Effector memory CD8-positive, alpha-beta T cell (primary cell): Measurements from ENCODE around the gene PYY.

Source experiments
- ATAC-seq: fragments of 150-1000 bp; cut with Tn5 transposase; replicated peaks from 2 replicates; pipeline ENCODE4 v1.10.0; 2021; ENCODE audit warnings: mild to moderate bottlenecking, moderate library complexity
- DNase-seq, 3 experiments: peaks; one replicate each; pipeline ENCODE4 v3.0.0; 2021
- H3K27ac Mint-ChIP-seq, 2 donors: one replicate each; pipeline ENCODE4 v1.8.0; 2022; ENCODE audit warnings: mild to moderate bottlenecking in 2 of 2, mixed read lengths in 2 of 2, moderate library complexity in 2 of 2
- H3K27me3 Mint-ChIP-seq, 2 donors: one replicate each; pipeline ENCODE4 v1.8.0; 2022; ENCODE audit warnings: mixed read lengths in 2 of 2
- H3K36me3 Mint-ChIP-seq: one replicate; pipeline ENCODE4 v1.8.0; 2022; ENCODE audit warnings: mild to moderate bottlenecking, moderate library complexity, mixed read lengths; ENCODE audit not compliant: insufficient read depth
- H3K4me1 Mint-ChIP-seq, 2 donors: one replicate each; pipeline ENCODE4 v1.8.0; 2022; ENCODE audit warnings: low read depth in 2 of 2, mixed read lengths in 2 of 2
- H3K4me3 Mint-ChIP-seq, 2 donors: one replicate each; pipeline ENCODE4 v1.8.0; 2022; ENCODE audit warnings: mild to moderate bottlenecking in 2 of 2, mixed read lengths in 2 of 2, moderate library complexity in 2 of 2
- H3K9me3 Mint-ChIP-seq, 2 donors: one replicate each; pipeline ENCODE4 v1.8.0; 2022; ENCODE audit warnings: mixed read lengths in 2 of 2

Gene PYY

DNA sequence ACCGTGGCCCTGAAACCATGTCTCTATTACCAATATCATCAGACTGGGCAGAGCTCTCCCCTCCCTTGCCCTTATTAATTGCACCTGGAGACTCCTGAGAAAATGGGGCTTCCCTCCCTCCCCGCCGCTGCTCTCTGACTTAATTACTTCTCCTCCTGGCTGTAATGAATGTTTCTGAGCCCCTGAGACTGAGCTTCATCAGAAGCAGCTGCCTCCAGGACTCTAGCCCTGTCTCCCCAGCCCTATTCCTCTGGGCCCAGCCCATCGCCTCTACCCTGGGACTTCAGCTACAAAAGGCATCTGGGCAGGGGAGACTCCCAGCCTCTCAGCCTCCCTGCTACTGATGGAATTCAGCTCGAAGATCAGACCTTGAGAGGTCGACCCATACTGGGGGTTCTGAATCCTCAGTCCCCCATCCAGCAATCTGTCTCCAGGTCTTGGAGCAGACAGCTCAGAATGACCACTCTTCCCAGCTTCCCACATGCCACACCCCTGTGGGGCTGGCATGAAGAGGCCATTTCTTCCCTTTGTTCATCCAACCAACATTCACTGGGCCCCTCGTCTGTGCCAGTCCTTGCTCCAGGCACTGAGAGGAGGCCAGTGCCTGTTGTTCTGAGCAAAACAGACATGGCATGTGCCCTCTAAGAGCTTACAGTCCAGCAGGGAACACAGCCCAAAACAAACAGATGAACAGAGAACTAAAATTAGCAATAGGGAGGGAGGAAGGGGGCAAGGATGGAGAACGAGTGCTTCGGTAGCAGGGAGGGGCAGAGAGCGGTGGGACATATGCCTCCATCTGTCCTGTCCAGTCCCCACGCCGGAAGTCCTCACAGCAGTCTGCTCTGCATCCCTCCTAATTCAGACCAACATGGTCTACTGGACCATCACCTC is 33.6 kb upstream of the PYY start:
- Mint-ChIP-seq H3K4me3 (no peak overlapping the region), H3K27me3 (peaks cover 41 to 57% of the 10 kb centered on the region in 2 donors), H3K9me3 (no peaks in the 10 kb centered on the region), H3K27ac (no peak overlapping the region), H3K4me1 (peaks cover 0 to 3% of the 10 kb centered on the region in 2 donors), H3K36me3 (no peaks in the 10 kb centered on the region)
- DNase-seq (no peak), ATAC-seq (no peak)

GRCh38 chr17:43986225-43986981 is 32.7 kb upstream of the PYY start:
- Mint-ChIP-seq H3K9me3 (no peaks in the 10 kb centered on the region), H3K4me3 (no peak overlapping the region), H3K4me1 (peaks cover 0 to 3% of the 10 kb centered on the region in 2 donors), H3K27ac (no peak overlapping the region), H3K36me3 (no peaks in the 10 kb centered on the region), H3K27me3 (peaks cover 47 to 67% of the 10 kb centered on the region in 2 donors)
- no peak for ATAC-seq
- no peak for DNase-seq

- Mint-ChIP-seq H3K9me3 (no peaks in the 10 kb centered on the region), H3K27me3 (peaks cover 54 to 85% of the 10 kb centered on the region in 2 donors), H3K4me3 (peak overlapping the region in 1 of 2 donors; percentile 54), H3K27ac (no peak overlapping the region), H3K4me1 (peaks cover 0 to 3% of the 10 kb centered on the region in 2 donors), H3K36me3 (peaks cover 4% of the 10 kb centered on the region)
- DNase-seq (no peak), ATAC-seq (no peak)
Observed at GRCh38 chr17:43984521-43984920, 30.8 kb upstream of the PYY start.

DNA sequence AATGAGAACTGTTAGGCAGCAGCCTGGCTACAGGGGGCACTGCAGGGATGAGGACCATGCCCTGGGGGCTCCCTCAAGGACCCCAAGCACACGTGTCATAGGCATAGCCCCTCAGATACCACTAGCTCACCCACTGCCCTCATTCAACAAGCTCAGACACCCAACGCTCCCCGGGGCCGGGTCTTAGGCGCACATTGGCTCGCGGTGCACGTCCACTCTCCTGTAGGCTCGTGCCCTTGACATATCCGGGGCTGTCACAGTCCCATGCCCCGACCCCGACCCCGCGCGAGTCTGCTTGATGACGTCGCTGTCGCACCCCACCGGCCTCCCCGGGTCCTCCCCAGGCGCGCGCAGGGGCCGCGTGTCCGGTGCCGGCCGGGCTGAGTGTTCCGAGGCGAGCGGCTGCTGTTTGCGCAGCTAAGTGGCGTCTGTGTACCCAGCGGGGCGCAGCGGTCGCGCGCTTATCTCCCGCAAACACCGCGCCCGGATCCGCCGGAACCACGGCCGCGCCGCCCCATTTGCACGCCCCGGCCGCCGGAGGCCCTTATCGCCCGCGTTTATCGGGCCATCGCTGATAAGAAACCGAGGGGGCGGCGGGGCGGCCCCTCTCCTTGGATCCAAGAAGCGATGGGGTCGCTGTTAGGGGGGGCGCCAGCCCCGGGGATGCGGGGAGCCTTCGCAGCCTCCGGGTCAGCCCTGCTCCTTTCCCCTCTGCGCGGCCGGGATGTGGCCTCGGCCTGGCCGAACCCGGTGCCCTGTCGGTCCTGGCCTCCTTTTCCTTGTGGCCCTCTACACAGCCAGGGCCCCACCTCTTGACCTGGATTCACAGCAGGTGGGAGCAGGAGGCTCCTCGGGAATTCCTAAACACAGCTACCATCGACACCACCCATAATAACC is 30.0 kb upstream of the PYY start:
- Mint-ChIP-seq H3K27ac (no peak overlapping the region), H3K27me3 (peaks cover 57 to 89% of the 10 kb centered on the region in 2 donors), H3K36me3 (peaks cover 4% of the 10 kb centered on the region), H3K4me1 (peaks cover 0 to 3% of the 10 kb centered on the region in 2 donors), H3K9me3 (no peaks in the 10 kb centered on the region), H3K4me3 (peak overlapping the region in 1 of 2 donors; percentile 54)
- DNase-seq = no peak
- peak; percentile 58 for ATAC-seq

DNA sequence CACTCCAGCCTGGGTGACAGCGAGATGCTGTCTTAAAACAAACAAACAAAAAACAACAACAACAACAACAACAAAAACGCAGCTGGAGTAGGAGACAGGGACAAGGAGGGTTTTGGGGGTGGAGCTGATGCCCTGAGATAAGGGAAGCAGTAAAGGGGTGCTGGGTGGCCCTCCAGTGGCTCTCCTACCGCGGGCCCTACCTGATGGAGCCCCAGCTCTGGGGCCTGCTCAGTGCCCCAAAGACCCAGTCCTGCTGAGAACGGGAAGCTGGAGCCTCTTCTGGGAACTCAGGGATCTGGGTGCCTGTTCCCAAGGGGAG is 29.4 kb upstream of the PYY start:
- H3K36me3 Mint-ChIP-seq = peaks cover 4% of the 10 kb centered on the region
- DNase-seq = no peak

GRCh38 chr17:43982171-43982570 is 28.4 kb upstream of the PYY start:
- DNase-seq = no peak
- Mint-ChIP-seq H3K27me3 (peaks cover 60 to 85% of the 10 kb centered on the region in 2 donors), H3K27ac (no peak overlapping the region), H3K4me1 (peaks cover 0 to 3% of the 10 kb centered on the region in 2 donors), H3K36me3 (peaks cover 4% of the 10 kb centered on the region), H3K4me3 (no peak overlapping the region), H3K9me3 (no peaks in the 10 kb centered on the region)
- no peak for ATAC-seq

More for the DNA sequence above, 29.4 kb upstream of the PYY start:
- Mint-ChIP-seq H3K27me3 (peaks cover 57 to 87% of the 10 kb centered on the region in 2 donors), H3K27ac (no peak overlapping the region), H3K4me1 (peaks cover 0 to 3% of the 10 kb centered on the region in 2 donors), H3K9me3 (no peaks in the 10 kb centered on the region), H3K4me3 (peak overlapping the region in 1 of 2 donors; percentile 52)
- no peak for ATAC-seq

DNA sequence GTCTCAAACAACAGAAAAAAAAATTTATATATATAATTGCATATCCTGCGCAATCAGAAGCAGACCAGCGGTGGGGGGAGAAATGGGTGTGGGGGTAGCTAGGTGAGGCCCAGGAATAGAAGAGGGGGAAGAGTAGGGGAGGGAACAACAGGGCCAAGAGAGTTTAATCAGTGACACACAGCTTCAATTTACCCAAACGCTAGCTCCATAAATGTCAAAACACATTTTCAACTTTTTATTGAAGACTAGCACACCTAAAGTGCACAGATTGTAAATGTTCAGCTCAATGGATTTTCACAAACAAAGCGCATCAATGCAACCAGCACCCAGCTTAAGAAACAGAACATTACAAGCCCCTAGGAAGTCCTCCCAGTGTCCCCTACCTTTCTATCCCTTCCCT is 25.9 kb upstream of the PYY start:
- ATAC-seq (no peak), DNase-seq (no peak)
- peaks cover 4% of the 10 kb centered on the region for H3K36me3 Mint-ChIP-seq
- H3K27me3 Mint-ChIP-seq = peaks cover 47 to 68% of the 10 kb centered on the region in 2 donors
- no peak overlapping the region for H3K27ac Mint-ChIP-seq
- no peaks in the 10 kb centered on the region for H3K9me3 Mint-ChIP-seq
- no peak overlapping the region for H3K4me3 Mint-ChIP-seq
- no peaks in the 10 kb centered on the region for H3K4me1 Mint-ChIP-seq

DNA sequence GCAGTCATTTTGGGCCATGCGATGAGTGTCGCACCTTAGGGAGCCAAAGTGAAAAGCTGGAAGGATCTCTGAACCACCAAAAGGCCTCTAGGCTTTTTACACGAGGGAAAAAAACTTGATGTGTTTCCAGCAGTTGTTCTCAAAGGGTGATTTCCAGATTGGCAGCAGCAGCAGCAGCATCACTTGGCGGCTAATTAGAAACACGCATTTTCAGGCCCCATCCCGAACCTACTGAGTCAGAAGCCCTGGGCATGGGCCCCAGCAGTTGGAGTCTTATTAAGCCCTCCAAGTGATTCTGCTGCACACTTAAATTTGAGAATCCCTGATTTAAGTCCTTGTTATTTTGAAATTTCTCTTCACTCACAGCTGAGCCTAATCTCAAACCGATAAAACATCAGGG is 25.3 kb upstream of the PYY start:
- no peaks in the 10 kb centered on the region for H3K9me3 Mint-ChIP-seq
- no peak for DNase-seq
- no peak for ATAC-seq
- H3K4me1 Mint-ChIP-seq = no peaks in the 10 kb centered on the region
- H3K27me3 Mint-ChIP-seq = peaks cover 52 to 69% of the 10 kb centered on the region in 2 donors
- no peak overlapping the region for H3K4me3 Mint-ChIP-seq
- no peak overlapping the region for H3K27ac Mint-ChIP-seq
- peaks cover 4% of the 10 kb centered on the region for H3K36me3 Mint-ChIP-seq

DNA sequence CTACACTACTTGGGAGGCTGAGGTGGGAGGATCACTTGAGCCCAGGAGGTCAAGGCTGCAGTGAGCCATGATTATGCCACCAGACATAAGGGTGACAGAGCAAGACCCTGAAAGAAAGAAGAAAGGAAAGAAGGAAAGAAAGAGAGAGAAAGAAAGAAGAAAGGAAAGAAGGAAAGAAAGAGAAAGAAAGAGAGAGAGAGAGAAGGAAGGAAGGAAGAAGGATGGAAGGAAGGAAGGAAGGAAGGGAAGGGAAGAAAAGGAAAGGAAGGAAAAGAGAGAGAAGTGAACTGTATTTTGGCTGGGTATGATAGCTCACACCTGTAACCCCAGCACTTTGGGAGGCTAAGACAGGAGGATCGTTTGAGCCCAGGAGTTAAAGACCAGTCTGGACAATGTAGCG is 24.3 kb upstream of the PYY start:
- DNase-seq = no peak
- H3K9me3 Mint-ChIP-seq = no peaks in the 10 kb centered on the region
- H3K27me3 Mint-ChIP-seq = peaks cover 51 to 67% of the 10 kb centered on the region in 2 donors
- H3K4me3 Mint-ChIP-seq = no peak overlapping the region
- peaks cover 4% of the 10 kb centered on the region for H3K36me3 Mint-ChIP-seq
- no peak overlapping the region for H3K27ac Mint-ChIP-seq
- H3K4me1 Mint-ChIP-seq = no peaks in the 10 kb centered on the region
- ATAC-seq = no peak

DNA sequence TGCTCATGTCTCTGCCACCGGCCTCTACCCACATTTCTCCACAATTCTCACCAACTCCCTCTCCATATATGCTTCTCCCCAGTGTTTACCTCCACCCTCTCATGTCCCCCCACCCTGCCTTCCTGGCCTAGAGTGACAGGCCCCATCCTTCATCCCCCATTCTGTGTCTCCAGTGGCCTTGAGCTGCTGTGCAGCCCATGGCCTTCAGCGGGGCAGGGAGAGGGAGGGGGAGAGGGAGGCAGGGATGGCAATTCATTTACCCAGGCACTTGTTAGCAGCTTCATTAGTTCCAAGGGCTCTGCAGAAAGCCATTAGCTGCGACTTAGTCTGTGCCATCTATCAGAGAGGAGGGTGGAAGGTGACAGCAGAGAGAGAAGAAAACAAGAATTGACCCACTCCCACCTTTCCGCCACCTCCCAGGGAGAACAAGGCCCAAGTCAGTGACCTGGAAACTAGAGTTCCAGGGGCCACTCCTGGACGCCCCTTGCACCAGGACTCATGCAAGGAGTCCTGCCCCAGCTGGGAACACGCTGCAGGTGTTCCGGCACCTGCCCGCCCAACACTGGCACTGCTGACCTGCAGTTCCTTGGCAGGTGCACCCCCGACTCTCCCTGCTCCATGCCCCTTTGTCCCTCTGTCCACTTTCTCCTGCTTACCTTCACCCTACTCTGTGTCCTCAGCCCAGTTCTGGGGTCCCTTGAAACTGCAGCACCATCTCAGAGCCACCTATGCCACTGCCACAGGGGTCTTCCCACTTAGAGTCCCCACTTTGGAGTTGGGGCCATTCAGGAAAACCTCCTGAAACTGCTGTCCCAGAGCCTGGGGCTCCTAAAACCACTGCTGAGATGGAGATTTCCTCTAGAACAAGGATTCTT is 23.5 kb upstream of the PYY start:
- DNase-seq (no peak), ATAC-seq (no peak)
- Mint-ChIP-seq H3K27ac (no peak overlapping the region), H3K36me3 (peaks cover 4% of the 10 kb centered on the region), H3K4me3 (no peak overlapping the region), H3K27me3 (peaks cover 42 to 58% of the 10 kb centered on the region in 2 donors), H3K4me1 (no peaks in the 10 kb centered on the region), H3K9me3 (no peaks in the 10 kb centered on the region)

GRCh38 chr17:43975898-43976297 is 22.2 kb upstream of the PYY start:
- H3K27me3 Mint-ChIP-seq = peaks cover 36 to 45% of the 10 kb centered on the region in 2 donors
- no peak overlapping the region for H3K27ac Mint-ChIP-seq
- ATAC-seq = no peak
- no peaks in the 10 kb centered on the region for H3K4me1 Mint-ChIP-seq
- no peaks in the 10 kb centered on the region for H3K9me3 Mint-ChIP-seq
- H3K4me3 Mint-ChIP-seq = no peak overlapping the region
- DNase-seq = no peak
- H3K36me3 Mint-ChIP-seq = peaks cover 4% of the 10 kb centered on the region

GRCh38 chr17:43974382-43975266 is 20.9 kb upstream of the PYY start:
- peaks cover 31 to 33% of the 10 kb centered on the region in 2 donors for H3K27me3 Mint-ChIP-seq
- no peak for DNase-seq

More at GRCh38 chr17:43974382-43975266, 20.9 kb upstream of the PYY start:
- no peak for ATAC-seq
- H3K9me3 Mint-ChIP-seq = no peaks in the 10 kb centered on the region
- no peak overlapping the region for H3K27ac Mint-ChIP-seq
- no peaks in the 10 kb centered on the region for H3K36me3 Mint-ChIP-seq
- no peak overlapping the region for H3K4me3 Mint-ChIP-seq
- H3K4me1 Mint-ChIP-seq = no peaks in the 10 kb centered on the region
